ENCODE measurements around the gene GPC5.

- TF ChIP-seq POLR2AphosphoS5 (IDR thresholded peaks at IDR 0.05; ENCODE audit: insufficient read depth, low read depth, low read length) (no peak), POLR2A (IDR thresholded peaks at IDR 0.05; ENCODE audit: low read depth, low read length) (no peak), EZH2 (IDR thresholded peaks at IDR 0.05; ENCODE audit: borderline replicate concordance, low read depth, low read length, severe bottlenecking) (no peak), FOS (IDR thresholded peaks at IDR 0.05; ENCODE audit: borderline replicate concordance, insufficient read depth, low read length) (no peak), JUN (IDR thresholded peaks at IDR 0.05; ENCODE audit: borderline replicate concordance, insufficient read depth, insufficient read length, low read depth) (no peak), MAX (IDR thresholded peaks at IDR 0.05; ENCODE audit: insufficient read depth, insufficient read length) (no peak), MYC (IDR thresholded peaks at IDR 0.05; ENCODE audit: low read depth, low read length) (no peak), GATA2 (IDR thresholded peaks at IDR 0.05; ENCODE audit: insufficient read depth, insufficient read length, low read depth, low read length) (no peak)
- TF ChIP-seq, protein P1, sequence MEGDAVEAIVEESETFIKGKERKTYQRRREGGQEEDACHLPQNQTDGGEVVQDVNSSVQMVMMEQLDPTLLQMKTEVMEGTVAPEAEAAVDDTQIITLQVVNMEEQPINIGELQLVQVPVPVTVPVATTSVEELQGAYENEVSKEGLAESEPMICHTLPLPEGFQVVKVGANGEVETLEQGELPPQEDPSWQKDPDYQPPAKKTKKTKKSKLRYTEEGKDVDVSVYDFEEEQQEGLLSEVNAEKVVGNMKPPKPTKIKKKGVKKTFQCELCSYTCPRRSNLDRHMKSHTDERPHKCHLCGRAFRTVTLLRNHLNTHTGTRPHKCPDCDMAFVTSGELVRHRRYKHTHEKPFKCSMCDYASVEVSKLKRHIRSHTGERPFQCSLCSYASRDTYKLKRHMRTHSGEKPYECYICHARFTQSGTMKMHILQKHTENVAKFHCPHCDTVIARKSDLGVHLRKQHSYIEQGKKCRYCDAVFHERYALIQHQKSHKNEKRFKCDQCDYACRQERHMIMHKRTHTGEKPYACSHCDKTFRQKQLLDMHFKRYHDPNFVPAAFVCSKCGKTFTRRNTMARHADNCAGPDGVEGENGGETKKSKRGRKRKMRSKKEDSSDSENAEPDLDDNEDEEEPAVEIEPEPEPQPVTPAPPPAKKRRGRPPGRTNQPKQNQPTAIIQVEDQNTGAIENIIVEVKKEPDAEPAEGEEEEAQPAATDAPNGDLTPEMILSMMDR (IDR thresholded peaks at IDR 0.05; ENCODE audit: extremely low read depth in 1 of 2, insufficient read depth in 1 of 2, low read depth in 1 of 2, low read length in 2 of 2) = no peak
These were observed 1014.1 kb downstream of the GPC5 start for GRCh38 chr13:92412481-92412880.

Measured in endothelial cell of umbilical vein (primary cell).